Right lobe of liver (tissue), 4 donors: ENCODE data around the gene USP28.

Experiments used
- POLR2A ChIP-seq: fragments of 450-650 bp; IDR thresholded peaks from one replicate; pipeline ENCODE4 v1.6.1; 2017; ENCODE audit warnings: antibody characterized with exemption, mild to moderate bottlenecking
- TF ChIP-seq, protein P1 (sequence below), 4 donors: fragments of 200-600 bp in 3 of 4; fragments of 450-650 bp in 1 of 4; IDR thresholded peaks; one replicate each; pipeline versions ENCODE4 v1.5.1 to v1.8.0; 2016 to 2022; ENCODE audit warnings: antibody characterized with exemption in 4 of 4, mild to moderate bottlenecking in 2 of 4
- donor health status: DM: no; HTN: no; CAD: no.
- donor health status: DM: no; HTN: no; CAD: no.
- donor health status: DM: no; HTN: yes; CAD: no.

DNA sequence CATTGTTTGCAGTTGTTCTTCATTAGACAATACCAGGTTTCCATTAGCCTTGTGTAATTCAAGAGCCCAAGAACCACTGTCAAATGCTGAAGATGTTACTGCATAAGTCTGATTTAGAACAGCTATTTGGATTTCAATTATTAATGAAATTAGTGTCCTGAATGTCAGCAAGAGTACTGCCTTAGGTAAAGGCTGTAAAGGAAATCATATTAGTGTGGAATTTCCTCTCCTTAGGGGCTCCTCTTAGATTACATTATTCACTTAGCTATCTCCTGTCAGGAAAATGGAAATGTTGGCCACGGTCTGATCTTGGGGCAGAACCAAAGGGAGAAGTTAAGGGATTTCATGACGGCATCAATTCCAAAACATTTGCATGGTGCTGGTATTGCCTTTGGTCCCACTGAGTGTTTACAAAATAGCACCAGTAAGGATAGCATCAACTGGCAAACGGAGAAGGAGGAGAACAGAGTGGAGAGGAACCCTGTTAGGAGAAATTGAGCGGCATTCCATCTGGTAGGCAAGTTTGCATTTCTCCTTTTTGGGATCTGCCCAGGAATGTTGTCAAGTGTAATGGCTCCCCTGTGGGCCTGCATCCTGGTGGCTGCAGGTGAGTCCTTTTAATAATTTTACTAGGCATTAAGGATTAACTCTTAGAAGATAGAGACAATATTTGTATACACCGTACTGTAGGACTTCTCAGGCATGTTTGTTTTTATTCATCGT lies 29.2 kb upstream of the USP28 start, which contains the start of gene HTR3B:
- TF ChIP-seq, protein P1, sequence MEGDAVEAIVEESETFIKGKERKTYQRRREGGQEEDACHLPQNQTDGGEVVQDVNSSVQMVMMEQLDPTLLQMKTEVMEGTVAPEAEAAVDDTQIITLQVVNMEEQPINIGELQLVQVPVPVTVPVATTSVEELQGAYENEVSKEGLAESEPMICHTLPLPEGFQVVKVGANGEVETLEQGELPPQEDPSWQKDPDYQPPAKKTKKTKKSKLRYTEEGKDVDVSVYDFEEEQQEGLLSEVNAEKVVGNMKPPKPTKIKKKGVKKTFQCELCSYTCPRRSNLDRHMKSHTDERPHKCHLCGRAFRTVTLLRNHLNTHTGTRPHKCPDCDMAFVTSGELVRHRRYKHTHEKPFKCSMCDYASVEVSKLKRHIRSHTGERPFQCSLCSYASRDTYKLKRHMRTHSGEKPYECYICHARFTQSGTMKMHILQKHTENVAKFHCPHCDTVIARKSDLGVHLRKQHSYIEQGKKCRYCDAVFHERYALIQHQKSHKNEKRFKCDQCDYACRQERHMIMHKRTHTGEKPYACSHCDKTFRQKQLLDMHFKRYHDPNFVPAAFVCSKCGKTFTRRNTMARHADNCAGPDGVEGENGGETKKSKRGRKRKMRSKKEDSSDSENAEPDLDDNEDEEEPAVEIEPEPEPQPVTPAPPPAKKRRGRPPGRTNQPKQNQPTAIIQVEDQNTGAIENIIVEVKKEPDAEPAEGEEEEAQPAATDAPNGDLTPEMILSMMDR (IDR thresholded peaks at IDR 0.05), result no peak
- TF ChIP-seq POLR2A, result no peak
